ENCODE results near the gene PLPP1. TPM values are rescaled to one million over a fixed set of nuclear protein-coding genes. Genes with fewer than 3 reads are reported as not detected.

PLPP1 gene
- total and polyA plus RNA-seq, 2 of the 13 experiments (the other 11 are each of a cell fraction or from before 2014, with no cell fraction given) = 7.3 to 12.1 TPM

DNA sequence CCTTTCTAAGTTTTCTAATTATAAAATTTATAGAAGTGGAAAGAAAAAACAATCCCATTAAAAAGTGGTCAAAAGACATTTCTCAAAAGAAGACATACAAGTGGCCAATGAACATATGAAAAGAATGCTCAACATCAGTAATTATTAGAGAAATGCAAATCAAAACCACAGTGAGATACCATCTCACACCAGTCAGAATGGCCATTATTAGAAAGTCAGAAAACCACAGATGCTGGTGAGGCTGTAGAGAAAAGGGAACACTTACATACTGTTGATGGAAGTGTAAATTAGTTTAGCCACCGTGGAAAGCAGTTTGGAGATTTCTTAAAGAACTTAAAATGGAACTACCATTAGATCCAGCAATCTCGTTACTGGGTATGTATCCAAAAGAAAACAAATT lies 23.7 kb upstream of the PLPP1 start:
- ChIA-PET POLR2A (no interaction called here), CTCF (ENCODE audit: low intra/inter-chr PET ratio, low total read pairs) (no interaction called here)
- intact Hi-C loops (cut with micrococcal nuclease; ENCODE audit: unreplicated experiment) = no loop called here
- Histone ChIP-seq H3K9me3 (ENCODE audit: low read length) (no peaks in the 10 kb centered on the region), H4K20me1 (ENCODE audit: insufficient read depth, low read length) (no peaks in the 10 kb centered on the region), H3K79me2 (ENCODE audit: insufficient read depth, low read length) (no peaks in the 10 kb centered on the region), H3K36me3 (replicated peaks in 1 of 2; ENCODE audit: control insufficient read depth in 1 of 2, insufficient read depth in 2 of 2, low read length in 2 of 2) (no peaks in the 10 kb centered on the region), H2AFZ (ENCODE audit: low read length) (no peak overlapping the region), H3K9ac (ENCODE audit: insufficient read depth, low read depth, low read length) (no peak overlapping the region), H3K4me1 (ENCODE audit: insufficient read depth, low read length) (no peaks in the 10 kb centered on the region), H3K4me3 (replicated peaks in 1 of 3; ENCODE audit: insufficient read depth in 1 of 3, low read depth in 2 of 3, low read length in 3 of 3) (no peak overlapping the region), H3K27me3 (ENCODE audit: control insufficient read depth in 1 of 2, insufficient read depth in 2 of 2, low read length in 2 of 2) (no peaks in the 10 kb centered on the region), H3K27ac (ENCODE audit: extremely low read length, insufficient read depth, low read length) (no peak overlapping the region), H3K4me2 (ENCODE audit: low read depth, low read length) (no peak overlapping the region)
- ATAC-seq (no peak), FAIRE-seq (no peak), DNase-seq (ENCODE audit: low spot score) (no peak)
- in situ Hi-C loops (cut with HindIII; ENCODE audit: extremely low pct_ligation_motif_present, low pct_unique_long_range_greater_than_20kb) = no loop called here
- TF ChIP-seq ZNF343 (CRISPR knock-in tag; IDR thresholded peaks at IDR 0.05) (no peak), MEF2D (CRISPR knock-in tag; IDR thresholded peaks at IDR 0.05) (no peak), PBX3 (CRISPR knock-in tag; IDR thresholded peaks at IDR 0.05; ENCODE audit: borderline replicate concordance) (no peak), FLYWCH1 (CRISPR knock-in tag; IDR thresholded peaks at IDR 0.05) (no peak), DDIT3 (CRISPR knock-in tag; IDR thresholded peaks at IDR 0.05) (no peak), JUNB (CRISPR knock-in tag; IDR thresholded peaks at IDR 0.05; ENCODE audit: borderline replicate concordance) (no peak), ZNF468 (CRISPR knock-in tag; IDR thresholded peaks at IDR 0.05) (no peak), TAF15 (IDR thresholded peaks at IDR 0.05; ENCODE audit: low read depth, low read length, poor library complexity, severe bottlenecking) (no peak), ZNF816 (CRISPR knock-in tag; IDR thresholded peaks at IDR 0.05; ENCODE audit: borderline replicate concordance) (no peak), RFXAP (CRISPR knock-in tag; IDR thresholded peaks at IDR 0.05; ENCODE audit: borderline replicate concordance) (no peak), ZBTB4 (CRISPR knock-in tag; IDR thresholded peaks at IDR 0.05; ENCODE audit: borderline replicate concordance) (no peak), MBD4 (IDR thresholded peaks at IDR 0.05; ENCODE audit: borderline replicate concordance, low read length) (no peak)
- BruUV-seq (replicated peaks) = no TSS peak
- 84% methylated on average over 2 of the region's 2 CpGs for whole genome bisulfite sequencing (ENCODE audit: low lambda C conversion rate)

Data from HepG2 (cell line).